Skeletal muscle tissue (tissue), 4 donors: ENCODE results near the gene CABLES1. TPM values are rescaled to one million over a fixed set of nuclear protein-coding genes. Genes with fewer than 3 reads are reported as not detected.
A peak's percentile ranks its signal among the peaks of the same experiment; 100 is the strongest.
"Not testable (repeated sequence)": the region's sequence is repeated elsewhere in the genome, so short reads cannot be mapped to it uniquely, and the experiment has no call there.

Experiments used
- H3K27ac ChIP-seq: one replicate; pipeline ENCODE4 v1.7.0; 2013; ENCODE audit warnings: mild to moderate bottlenecking, low read depth, low read length, inconsistent platforms
- H3K27me3 ChIP-seq, 3 donors: one replicate each; pipeline ENCODE4 v1.7.0; 2013; ENCODE audit warnings: low read length in 3 of 3; ENCODE audit not compliant: control insufficient read depth in 3 of 3, insufficient read depth in 3 of 3
- H3K36me3 ChIP-seq, 3 donors: one replicate each; pipeline ENCODE4 v1.7.0; 2013; ENCODE audit warnings: low read length in 3 of 3; ENCODE audit not compliant: control insufficient read depth in 3 of 3, insufficient read depth in 3 of 3
- H3K4me1 ChIP-seq, 3 donors: one replicate each; pipeline ENCODE4 v1.7.0; 2013; ENCODE audit warnings: low read length in 3 of 3, mild to moderate bottlenecking in 3 of 3; ENCODE audit not compliant: control insufficient read depth in 3 of 3, insufficient read depth in 3 of 3
- H3K4me3 ChIP-seq, 3 donors: one replicate each; pipeline ENCODE4 v1.7.0; 2013; ENCODE audit warnings: low read length in 3 of 3
- H3K9ac ChIP-seq, 3 donors: one replicate each; pipeline ENCODE4 v1.7.0; 2013; ENCODE audit warnings: low read length in 3 of 3, mild to moderate bottlenecking in 3 of 3, moderate library complexity in 2 of 3, low read depth in 1 of 3
- H3K9me3 ChIP-seq, 3 donors: one replicate each; pipeline ENCODE4 v1.7.0; 2013; ENCODE audit warnings: low read length in 3 of 3; ENCODE audit not compliant: control insufficient read depth in 3 of 3
- total RNA-seq: library from RNA; depleted of rRNA; stranded (reverse); fragments of >200 nt; gene quantifications from one replicate; pipeline ENCODE4 v1.2.3, GENCODE V29; 2014
- donor health status: Osteomylitis.

CABLES1 gene, protein sequence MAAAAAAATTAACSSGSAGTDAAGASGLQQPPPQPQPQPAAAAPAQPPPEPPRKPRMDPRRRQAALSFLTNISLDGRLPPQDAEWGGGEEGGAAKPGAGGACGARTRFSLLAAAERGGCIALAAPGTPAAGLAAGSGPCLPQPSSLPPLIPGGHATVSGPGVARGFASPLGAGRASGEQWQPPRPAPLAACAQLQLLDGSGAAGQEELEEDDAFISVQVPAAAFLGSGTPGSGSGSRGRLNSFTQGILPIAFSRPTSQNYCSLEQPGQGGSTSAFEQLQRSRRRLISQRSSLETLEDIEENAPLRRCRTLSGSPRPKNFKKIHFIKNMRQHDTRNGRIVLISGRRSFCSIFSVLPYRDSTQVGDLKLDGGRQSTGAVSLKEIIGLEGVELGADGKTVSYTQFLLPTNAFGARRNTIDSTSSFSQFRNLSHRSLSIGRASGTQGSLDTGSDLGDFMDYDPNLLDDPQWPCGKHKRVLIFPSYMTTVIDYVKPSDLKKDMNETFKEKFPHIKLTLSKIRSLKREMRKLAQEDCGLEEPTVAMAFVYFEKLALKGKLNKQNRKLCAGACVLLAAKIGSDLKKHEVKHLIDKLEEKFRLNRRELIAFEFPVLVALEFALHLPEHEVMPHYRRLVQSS
- total RNA-seq, result 4.7 TPM

DNA sequence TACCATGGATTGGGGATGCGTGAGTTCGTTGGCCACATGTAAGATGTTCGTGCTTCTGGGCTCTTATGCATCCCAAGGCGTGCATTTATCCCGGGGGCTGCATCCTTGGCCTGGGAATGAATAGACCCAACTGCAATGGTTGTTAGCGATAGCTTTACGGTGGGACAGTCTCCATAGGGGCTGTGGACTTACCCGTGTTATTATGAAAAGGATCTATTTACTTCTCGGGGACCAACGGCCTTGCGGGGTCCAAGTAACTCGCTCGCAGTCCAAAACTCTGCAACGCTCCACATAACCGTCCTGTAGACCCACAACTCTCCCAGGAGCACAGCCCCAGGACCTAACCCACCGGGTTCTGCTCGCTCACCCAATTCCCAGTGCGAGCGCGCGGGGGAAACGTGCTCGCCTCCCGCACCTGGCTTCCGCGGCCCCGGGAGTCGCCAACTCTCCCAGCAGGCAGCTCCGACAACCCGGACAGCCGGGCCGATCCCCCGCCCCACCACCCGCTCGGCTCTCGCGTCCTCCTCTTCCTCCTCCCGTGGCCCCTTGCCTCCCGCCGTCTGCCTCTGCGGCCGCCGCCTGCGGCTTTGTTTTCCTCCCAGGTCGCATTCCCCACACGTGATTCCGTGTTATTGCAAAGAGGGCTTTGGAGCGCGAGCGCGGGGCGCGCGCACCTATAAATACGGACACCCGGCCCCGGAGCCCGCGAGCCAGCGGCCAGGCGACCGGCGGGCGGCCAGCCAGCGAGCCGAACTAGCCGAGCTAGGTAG, at the start of gene CABLES1:
TSS of gene CABLES1 (plus strand) at position 706 of the 770 bp plus-strand sequence. CDS start 278 bp downstream, outside the sequence.
- no peaks in the 10 kb centered on the region for H3K9me3 ChIP-seq
- no peaks in the 10 kb centered on the region for H3K36me3 ChIP-seq
- H3K4me1 ChIP-seq, result peaks cover 7 to 21% (median 15%) of the 10 kb centered on the region in 3 donors
- peak within 1 kb of the TSS; percentile 43 to 76 (median 50) for H3K9ac ChIP-seq
- peak within 1 kb of the TSS; percentile 64 to 71 (median 67) for H3K4me3 ChIP-seq
- H3K27ac ChIP-seq, result no peak within 1 kb of the TSS
- H3K27me3 ChIP-seq, result peaks cover 13 to 33% (median 30%) of the 10 kb centered on the region in 3 donors

DNA sequence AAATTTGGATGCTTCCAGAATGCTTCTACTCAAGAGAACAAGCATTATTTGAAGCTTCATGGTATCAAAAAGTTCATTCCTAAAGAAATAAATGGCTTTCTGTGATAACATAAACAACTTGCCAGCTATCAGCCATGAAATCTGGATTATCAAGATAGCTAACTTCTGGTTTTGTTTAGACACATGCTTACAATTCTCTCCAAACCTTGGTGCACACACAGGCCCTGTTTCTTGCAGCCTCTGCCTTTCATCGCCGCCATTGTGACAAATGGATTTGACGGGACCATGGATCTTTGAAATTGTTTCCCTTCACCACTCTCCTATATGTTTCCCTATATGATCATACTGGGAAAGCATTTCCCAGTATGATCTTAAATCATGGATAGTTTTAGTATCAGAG, 47.9 kb upstream of the CABLES1 start:
- Histone ChIP-seq H3K27me3 (no peaks in the 10 kb centered on the region), H3K9me3 (no peaks in the 10 kb centered on the region), H3K9ac (no peak overlapping the region), H3K4me1 (no peaks in the 10 kb centered on the region), H3K4me3 (no peak overlapping the region), H3K36me3 (no peaks in the 10 kb centered on the region), H3K27ac (no peak overlapping the region)

DNA sequence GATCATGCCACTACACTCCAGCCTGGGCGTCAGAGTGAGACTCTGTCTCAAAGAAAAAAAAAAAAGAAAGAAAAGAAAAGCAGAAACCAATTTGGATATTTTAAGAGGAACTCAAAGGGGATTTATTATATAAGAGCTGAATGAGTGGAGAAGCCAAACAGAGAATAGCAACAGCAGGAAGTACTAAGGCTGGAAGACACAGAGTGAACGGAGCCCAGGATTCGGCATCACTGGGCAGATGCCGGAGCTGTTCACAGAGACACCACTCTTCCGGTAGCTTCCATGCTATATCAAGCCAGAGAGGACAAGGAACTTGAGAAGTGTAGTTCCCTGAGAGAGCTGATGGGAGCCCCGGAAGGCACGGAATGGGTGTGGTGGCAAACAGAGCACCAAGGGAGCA, 47.0 kb upstream of the CABLES1 start:
- H3K4me3 ChIP-seq, result no peak overlapping the region
- no peak overlapping the region for H3K9ac ChIP-seq
- no peaks in the 10 kb centered on the region for H3K9me3 ChIP-seq
- H3K36me3 ChIP-seq, result no peaks in the 10 kb centered on the region
- H3K27me3 ChIP-seq, result no peaks in the 10 kb centered on the region
- no peaks in the 10 kb centered on the region for H3K4me1 ChIP-seq
- no peak overlapping the region for H3K27ac ChIP-seq

DNA sequence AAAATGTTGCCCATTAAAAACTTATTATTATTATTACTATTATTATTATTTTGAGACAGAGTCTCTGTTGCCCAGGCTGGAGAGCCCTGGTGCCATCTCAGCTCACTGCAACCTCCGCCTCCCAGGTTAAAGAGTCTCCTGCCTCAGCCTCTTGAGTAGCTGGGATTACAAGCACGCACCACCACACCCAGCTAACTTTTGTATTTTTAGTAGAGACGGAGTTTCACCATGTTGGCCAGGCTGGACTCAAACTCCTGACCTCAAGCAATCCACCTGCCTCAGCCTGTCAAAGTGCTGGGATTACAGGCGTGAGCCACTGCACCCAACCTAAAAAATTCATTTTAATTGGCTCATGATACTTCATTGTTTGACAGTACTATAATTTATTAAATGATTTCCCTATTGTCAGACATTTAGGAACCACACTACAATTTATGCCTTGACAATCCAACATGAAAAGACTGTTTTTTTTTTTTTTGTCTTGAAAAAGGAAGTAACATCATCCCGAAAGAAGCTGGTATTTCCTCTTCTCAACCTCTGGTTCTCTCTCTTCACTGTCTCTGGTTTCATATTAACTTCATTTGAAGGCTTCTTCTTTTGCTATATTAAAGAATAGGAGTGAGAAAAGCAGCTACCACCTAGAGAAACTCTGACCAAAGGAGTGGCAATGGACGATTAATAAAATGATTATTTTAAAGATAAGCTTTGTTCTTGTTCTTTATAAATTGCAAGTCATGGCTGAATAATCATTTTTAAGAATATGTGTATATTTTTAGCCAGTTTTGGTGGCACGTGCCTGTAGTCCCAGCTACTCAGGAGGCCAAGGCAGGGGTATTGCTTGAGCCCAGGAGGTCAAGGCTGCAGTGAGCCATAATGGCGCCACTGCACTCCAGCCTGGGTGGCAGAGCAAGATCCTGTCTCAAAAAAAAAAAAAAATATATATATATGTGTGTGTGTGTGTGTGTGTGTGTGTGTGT, 44.0 kb upstream of the CABLES1 start:
- H3K4me3 ChIP-seq, H3K4me1 ChIP-seq, H3K36me3 ChIP-seq, H3K9me3 ChIP-seq, H3K27me3 ChIP-seq, H3K27ac ChIP-seq, H3K9ac ChIP-seq: not testable (repeated sequence)

DNA sequence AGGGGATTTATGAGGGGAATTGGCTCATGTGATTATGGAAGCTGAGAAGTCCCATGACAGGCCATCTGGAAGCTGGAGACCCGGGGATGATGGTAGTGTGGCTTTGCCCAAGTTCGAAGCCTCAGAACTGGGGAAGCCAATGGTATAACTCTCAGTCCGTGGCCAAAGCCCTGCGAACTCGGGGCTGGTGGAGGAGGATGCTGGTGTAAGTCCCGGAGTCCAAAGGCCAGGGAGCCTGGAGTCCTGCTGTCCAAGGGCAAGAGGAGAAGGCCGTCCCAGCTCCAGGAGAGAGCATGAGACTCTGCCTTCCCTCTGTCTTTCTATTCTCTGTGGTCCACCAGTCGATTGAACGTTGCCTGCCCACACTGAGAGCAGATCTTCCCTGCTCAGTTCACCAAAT, 43.2 kb upstream of the CABLES1 start:
- no peaks in the 10 kb centered on the region for H3K9me3 ChIP-seq
- H3K27ac ChIP-seq, result no peak overlapping the region
- no peak overlapping the region for H3K4me3 ChIP-seq
- peaks cover 0 to 3% (median 0%) of the 10 kb centered on the region in 3 donors for H3K27me3 ChIP-seq
- H3K9ac ChIP-seq, result no peak overlapping the region
- no peaks in the 10 kb centered on the region for H3K36me3 ChIP-seq
- no peaks in the 10 kb centered on the region for H3K4me1 ChIP-seq

GRCh38 chr18:23093130-23093529, 42.2 kb upstream of the CABLES1 start:
- H3K27me3 ChIP-seq, H3K36me3 ChIP-seq, H3K4me1 ChIP-seq, H3K9ac ChIP-seq, H3K4me3 ChIP-seq, H3K27ac ChIP-seq, H3K9me3 ChIP-seq: not testable (repeated sequence)

DNA sequence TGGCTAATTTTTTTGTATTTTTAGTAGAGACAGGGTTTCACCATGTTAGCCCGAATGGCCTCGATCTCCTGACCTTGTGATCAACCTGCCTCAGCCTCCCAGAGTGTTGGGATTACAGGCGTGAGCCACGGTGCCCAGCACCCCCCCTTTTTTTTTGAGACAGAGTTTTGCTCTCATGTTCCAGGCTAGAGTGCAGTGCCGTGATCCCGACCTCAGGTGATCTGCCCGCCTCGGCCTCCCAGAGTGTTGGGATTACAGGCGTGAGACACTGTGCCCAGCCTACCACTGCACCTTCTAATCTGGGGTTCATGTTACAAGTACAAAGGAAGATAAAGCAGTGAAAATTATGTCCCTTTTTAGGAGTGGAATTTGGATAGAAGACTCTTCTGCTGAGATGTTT, 41.5 kb upstream of the CABLES1 start:
- Histone ChIP-seq H3K9me3 (no peaks in the 10 kb centered on the region), H3K9ac (no peak overlapping the region), H3K4me1 (no peaks in the 10 kb centered on the region), H3K36me3 (no peaks in the 10 kb centered on the region), H3K27me3 (peaks cover 0 to 3% (median 0%) of the 10 kb centered on the region in 3 donors), H3K27ac (no peak overlapping the region), H3K4me3 (no peak overlapping the region)

GRCh38 chr18:23094411-23095190, 40.7 kb upstream of the CABLES1 start:
- H3K4me1 ChIP-seq, result no peaks in the 10 kb centered on the region
- no peaks in the 10 kb centered on the region for H3K9me3 ChIP-seq
- H3K27me3 ChIP-seq, result peaks cover 0 to 3% (median 0%) of the 10 kb centered on the region in 3 donors
- no peak overlapping the region for H3K27ac ChIP-seq
- no peaks in the 10 kb centered on the region for H3K36me3 ChIP-seq
- H3K4me3 ChIP-seq, result no peak overlapping the region
- H3K9ac ChIP-seq, result no peak overlapping the region

- H3K9me3 ChIP-seq, result no peaks in the 10 kb centered on the region
- H3K4me1 ChIP-seq, result no peaks in the 10 kb centered on the region
- no peak overlapping the region for H3K9ac ChIP-seq
- H3K36me3 ChIP-seq, result no peaks in the 10 kb centered on the region
- peaks cover 0 to 3% (median 0%) of the 10 kb centered on the region in 3 donors for H3K27me3 ChIP-seq
- H3K27ac ChIP-seq, result no peak overlapping the region
- H3K4me3 ChIP-seq, result no peak overlapping the region
These were observed 39.8 kb upstream of the CABLES1 start for GRCh38 chr18:23095463-23095862.
